Prostate gland (tissue), 2 donors: Measurements from ENCODE around the gene PGBD5. TPM values are rescaled to one million over a fixed set of nuclear protein-coding genes. Genes with fewer than 3 reads are reported as not detected.

Experiments used
- DNase-seq: peaks from one replicate; pipeline ENCODE4 v3.0.0-alpha.2; 2019; ENCODE audit warnings: low spot score
- H3K27ac ChIP-seq, 2 donors: fragments of 200-600 bp; sonication (generic); 2 replicates each; pipeline ENCODE4 v1.5.1; 2017 to 2019
- H3K27me3 ChIP-seq: fragments of 200-600 bp; sonication (generic); replicated peaks from 2 replicates; pipeline ENCODE4 v1.5.1; 2019; ENCODE audit not compliant: insufficient read depth
- H3K36me3 ChIP-seq, 2 donors: fragments of 200-600 bp; sonication (generic); 1 replicate in 1 of 2; 2 replicates in 1 of 2; pipeline versions ENCODE4 v1.5.1 to v1.8.1; 2017 to 2019
- H3K4me1 ChIP-seq: fragments of 200-600 bp; sonication (generic); replicated peaks from 2 replicates; pipeline ENCODE4 v1.5.1; 2019
- H3K4me3 ChIP-seq, 2 donors: fragments of 200-600 bp; sonication (generic); 2 replicates each; pipeline ENCODE4 v1.5.1; 2017 to 2019
- H3K9me3 ChIP-seq: fragments of 200-600 bp; sonication (generic); 2 replicates; pipeline ENCODE4 v1.5.1; 2017
- CTCF ChIP-seq, 4 experiments: fragments of 200-600 bp in 2 of 4; fragments of 450-650 bp in 2 of 4; sonication (generic) in 2 of 4; IDR thresholded peaks; 1 replicate in 3 of 4; 2 replicates in 1 of 4; pipeline ENCODE4 v1.5.1; 2016 to 2019; ENCODE audit warnings: antibody characterized with exemption in 4 of 4, mild to moderate bottlenecking in 2 of 4, moderate library complexity in 2 of 4
- POLR2A ChIP-seq: fragments of 450-650 bp; IDR thresholded peaks from one replicate; pipeline ENCODE4 v1.6.1; 2016; ENCODE audit warnings: antibody characterized with exemption, mild to moderate bottlenecking
- POLR2AphosphoS5 ChIP-seq: sonication (generic); formaldehyde crosslinking; IDR thresholded peaks from one replicate; pipeline ENCODE4 v1.6.1; 2017; ENCODE audit warnings: antibody characterized with exemption
- WGBS: methylation state at CpG from one replicate; pipeline ENCODE4 v1.1.5; 2018; 5-methylcytosine and 5-hydroxymethylcytosine counted together
- intact Hi-C: fragments of 100-400 bp; cut with DNase I; formaldehyde crosslinking; loops from one replicate; pipeline ENCODE4 v1.14.2; 2022
- total RNA-seq, 2 donors: library from RNA; depleted of rRNA; stranded (reverse); fragments of >200 nt; gene quantifications; one replicate each; pipeline ENCODE4 v1.1.0, GENCODE V29; 2016

PGBD5 gene
- total RNA-seq, 2 donors from 2014 or later, result 0.55 to 8.8 TPM

- TF ChIP-seq POLR2A (no peak), CTCF (IDR thresholded peaks at IDR 0.05) (no peak), POLR2AphosphoS5 (no peak)
These were observed 90.1 kb downstream of the PGBD5 start for GRCh38 chr1:230335861-230336522.

GRCh38 chr1:230334447-230334837 lies 91.7 kb downstream of the PGBD5 start:
- H3K4me1 ChIP-seq, result no peaks in the 10 kb centered on the region
- no peaks in the 10 kb centered on the region for H3K36me3 ChIP-seq
- no peak for DNase-seq
- no peak overlapping the region for H3K4me3 ChIP-seq
- no peaks in the 10 kb centered on the region for H3K9me3 ChIP-seq
- 85% methylated on average over 3 of the region's 3 CpGs for WGBS
- H3K27ac ChIP-seq, result no peak overlapping the region
- intact Hi-C loops, result no loop called here
- no peaks in the 10 kb centered on the region for H3K27me3 ChIP-seq
- TF ChIP-seq CTCF (IDR thresholded peaks at IDR 0.05), result no peak

More at GRCh38 chr1:230335861-230336522, 90.1 kb downstream of the PGBD5 start:
- Histone ChIP-seq H3K4me3 (no peak overlapping the region), H3K4me1 (no peaks in the 10 kb centered on the region), H3K9me3 (no peaks in the 10 kb centered on the region), H3K27me3 (no peaks in the 10 kb centered on the region), H3K27ac (no peak overlapping the region), H3K36me3 (no peaks in the 10 kb centered on the region)
- 77% methylated on average over 10 of the region's 12 CpGs for WGBS
- intact Hi-C loops, result no loop called here
- no peak for DNase-seq

- Histone ChIP-seq H3K36me3 (no peaks in the 10 kb centered on the region), H3K27me3 (no peaks in the 10 kb centered on the region), H3K9me3 (no peaks in the 10 kb centered on the region), H3K27ac (no peak overlapping the region), H3K4me3 (no peak overlapping the region), H3K4me1 (no peaks in the 10 kb centered on the region)
- TF ChIP-seq POLR2AphosphoS5, result no peak
- TF ChIP-seq POLR2A, result no peak
- TF ChIP-seq CTCF (IDR thresholded peaks at IDR 0.05), result no peak
- intact Hi-C loops, result no loop called here
- DNase-seq, result no peak
- WGBS, result 88% methylated on average over 20 of the region's 20 CpGs
These were observed 92.3 kb downstream of the PGBD5 start for GRCh38 chr1:230333590-230334446.

- WGBS, result 93% methylated on average over 28 of the region's 29 CpGs
- H3K27ac ChIP-seq, result no peak overlapping the region
- H3K9me3 ChIP-seq, result no peaks in the 10 kb centered on the region
- intact Hi-C loops, result no loop called here
- no peak for DNase-seq
- TF ChIP-seq POLR2A, result no peak
- TF ChIP-seq CTCF (IDR thresholded peaks at IDR 0.05), result no peak
- H3K4me3 ChIP-seq, result no peak overlapping the region
- H3K36me3 ChIP-seq, result no peaks in the 10 kb centered on the region
- H3K4me1 ChIP-seq, result no peaks in the 10 kb centered on the region
- no peaks in the 10 kb centered on the region for H3K27me3 ChIP-seq
These were observed 93.5 kb downstream of the PGBD5 start for GRCh38 chr1:230332575-230333066.
